Vagina (tissue), 2 donors: ENCODE data around the gene HMX1.

Source experiments
- POLR2A ChIP-seq, 2 donors: fragments of 450-650 bp; IDR thresholded peaks; one replicate each; pipeline ENCODE4 v1.6.1; 2017; ENCODE audit warnings: antibody characterized with exemption in 2 of 2, mild to moderate bottlenecking in 2 of 2, moderate library complexity in 2 of 2
- TF ChIP-seq, protein P1 (sequence below), 3 experiments: fragments of 450-650 bp in 2 of 3; fragments of 200-600 bp in 1 of 3; sonication (generic) in 1 of 3; IDR thresholded peaks; one replicate each; pipeline ENCODE4 v1.5.1; 2017 to 2019; ENCODE audit warnings: antibody characterized with exemption in 3 of 3, mild to moderate bottlenecking in 2 of 3, moderate library complexity in 2 of 3

GRCh38 chr4:8832113-8832915, 39.3 kb downstream of the HMX1 start:
- TF ChIP-seq, protein P1, sequence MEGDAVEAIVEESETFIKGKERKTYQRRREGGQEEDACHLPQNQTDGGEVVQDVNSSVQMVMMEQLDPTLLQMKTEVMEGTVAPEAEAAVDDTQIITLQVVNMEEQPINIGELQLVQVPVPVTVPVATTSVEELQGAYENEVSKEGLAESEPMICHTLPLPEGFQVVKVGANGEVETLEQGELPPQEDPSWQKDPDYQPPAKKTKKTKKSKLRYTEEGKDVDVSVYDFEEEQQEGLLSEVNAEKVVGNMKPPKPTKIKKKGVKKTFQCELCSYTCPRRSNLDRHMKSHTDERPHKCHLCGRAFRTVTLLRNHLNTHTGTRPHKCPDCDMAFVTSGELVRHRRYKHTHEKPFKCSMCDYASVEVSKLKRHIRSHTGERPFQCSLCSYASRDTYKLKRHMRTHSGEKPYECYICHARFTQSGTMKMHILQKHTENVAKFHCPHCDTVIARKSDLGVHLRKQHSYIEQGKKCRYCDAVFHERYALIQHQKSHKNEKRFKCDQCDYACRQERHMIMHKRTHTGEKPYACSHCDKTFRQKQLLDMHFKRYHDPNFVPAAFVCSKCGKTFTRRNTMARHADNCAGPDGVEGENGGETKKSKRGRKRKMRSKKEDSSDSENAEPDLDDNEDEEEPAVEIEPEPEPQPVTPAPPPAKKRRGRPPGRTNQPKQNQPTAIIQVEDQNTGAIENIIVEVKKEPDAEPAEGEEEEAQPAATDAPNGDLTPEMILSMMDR (IDR thresholded peaks at IDR 0.05) = no peak
- TF ChIP-seq POLR2A (IDR thresholded peaks at IDR 0.05) = no peak
